Neutrophil (primary cell): ENCODE data around the gene TRPT1.
A peak's percentile ranks its signal among the peaks of the same experiment; 100 is the strongest.

Experiments used
- H3K27ac ChIP-seq: fragments of 200-600 bp; sonication (generic); 2 replicates; pipeline ENCODE4 v1.5.1; 2016; ENCODE audit warnings: mild to moderate bottlenecking, moderate library complexity
- H3K27me3 ChIP-seq: fragments of 200-600 bp; sonication (generic); 2 replicates; pipeline ENCODE4 v1.6.0; 2016; ENCODE audit warnings: mild to moderate bottlenecking
- H3K36me3 ChIP-seq: fragments of 200-600 bp; sonication (generic); 2 replicates; pipeline ENCODE4 v1.5.1; 2017
- H3K4me1 ChIP-seq, 2 experiments: fragments of 200-600 bp in 1 of 2; sonication (generic) in 1 of 2; 1 replicate in 1 of 2; 2 replicates in 1 of 2; pipeline versions ENCODE4 v1.5.1 to v1.6.1; 2013 to 2016; ENCODE audit warnings: low read depth in 1 of 2, low read length in 1 of 2, mild to moderate bottlenecking in 1 of 2, moderate library complexity in 1 of 2; ENCODE audit not compliant: control insufficient read depth in 1 of 2, insufficient read depth in 1 of 2
- H3K4me3 ChIP-seq, 2 experiments: fragments of 200-600 bp in 1 of 2; sonication (generic) in 1 of 2; 1 replicate in 1 of 2; 2 replicates in 1 of 2; pipeline ENCODE4 v1.5.1; 2013 to 2016; ENCODE audit warnings: low read depth in 1 of 2, low read length in 1 of 2, mild to moderate bottlenecking in 1 of 2, moderate library complexity in 1 of 2
- H3K9me3 ChIP-seq: fragments of 200-600 bp; sonication (generic); 2 replicates; pipeline ENCODE4 v1.5.1; 2016
- TF ChIP-seq, protein P1 (sequence below): fragments of 200-600 bp; sonication (generic); IDR thresholded peaks from 2 replicates; pipeline ENCODE4 v1.5.1; 2016; ENCODE audit warnings: antibody characterized with exemption

TRPT1 gene

DNA sequence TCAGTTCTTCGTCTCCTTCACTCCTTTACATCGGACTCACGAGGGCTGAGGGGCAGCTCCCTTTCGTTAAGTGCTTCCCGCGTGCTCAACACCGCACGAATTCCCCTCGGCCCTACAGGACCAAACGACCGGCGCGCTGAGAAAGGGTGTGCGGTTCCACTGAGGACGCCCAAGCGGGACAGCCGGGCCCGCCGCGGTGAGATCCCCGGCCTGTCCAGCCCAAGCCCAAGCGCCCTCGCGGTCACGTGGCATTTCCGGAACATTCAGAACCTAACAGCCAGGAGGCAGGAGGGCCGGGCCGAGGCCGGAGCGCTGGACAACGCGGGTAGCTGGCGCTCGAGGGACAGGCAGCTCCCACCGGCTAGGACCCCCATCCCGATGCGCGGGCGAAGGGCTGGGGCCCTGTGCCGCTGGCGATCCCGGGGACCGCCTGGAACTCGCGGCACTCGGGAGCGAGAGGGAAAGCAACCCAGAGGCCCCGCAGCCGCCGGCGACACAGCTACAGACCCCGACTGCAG lies 40.8 kb downstream of the TRPT1 start:
- H3K4me1 ChIP-seq = peaks cover 9 to 12% of the 10 kb centered on the region in 2 experiments

DNA sequence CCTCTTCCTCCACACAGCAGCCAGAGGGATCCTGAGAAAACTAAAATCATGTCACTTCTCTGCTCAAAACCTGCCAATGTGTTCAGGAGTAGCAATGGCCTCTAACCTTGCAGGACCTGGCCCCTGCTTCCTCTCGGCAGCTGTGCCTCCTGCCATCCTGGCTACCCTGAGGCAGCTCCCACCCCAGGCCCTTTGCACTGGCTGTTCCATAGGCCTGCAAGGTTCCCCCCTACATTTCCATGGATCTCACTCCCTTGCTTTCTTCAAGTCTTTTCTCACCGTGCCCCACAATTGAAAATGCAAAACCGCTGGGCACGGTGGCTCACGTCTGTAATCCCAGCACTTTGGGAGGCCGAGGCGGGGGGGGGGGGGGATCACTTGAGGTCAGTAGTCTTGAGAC lies 42.1 kb downstream of the TRPT1 start:
- H3K27ac ChIP-seq = no peak overlapping the region
- TF ChIP-seq, protein P1, sequence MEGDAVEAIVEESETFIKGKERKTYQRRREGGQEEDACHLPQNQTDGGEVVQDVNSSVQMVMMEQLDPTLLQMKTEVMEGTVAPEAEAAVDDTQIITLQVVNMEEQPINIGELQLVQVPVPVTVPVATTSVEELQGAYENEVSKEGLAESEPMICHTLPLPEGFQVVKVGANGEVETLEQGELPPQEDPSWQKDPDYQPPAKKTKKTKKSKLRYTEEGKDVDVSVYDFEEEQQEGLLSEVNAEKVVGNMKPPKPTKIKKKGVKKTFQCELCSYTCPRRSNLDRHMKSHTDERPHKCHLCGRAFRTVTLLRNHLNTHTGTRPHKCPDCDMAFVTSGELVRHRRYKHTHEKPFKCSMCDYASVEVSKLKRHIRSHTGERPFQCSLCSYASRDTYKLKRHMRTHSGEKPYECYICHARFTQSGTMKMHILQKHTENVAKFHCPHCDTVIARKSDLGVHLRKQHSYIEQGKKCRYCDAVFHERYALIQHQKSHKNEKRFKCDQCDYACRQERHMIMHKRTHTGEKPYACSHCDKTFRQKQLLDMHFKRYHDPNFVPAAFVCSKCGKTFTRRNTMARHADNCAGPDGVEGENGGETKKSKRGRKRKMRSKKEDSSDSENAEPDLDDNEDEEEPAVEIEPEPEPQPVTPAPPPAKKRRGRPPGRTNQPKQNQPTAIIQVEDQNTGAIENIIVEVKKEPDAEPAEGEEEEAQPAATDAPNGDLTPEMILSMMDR = no peak
- no peak overlapping the region for H3K4me3 ChIP-seq
- peaks cover 9 to 12% of the 10 kb centered on the region in 2 experiments for H3K4me1 ChIP-seq
- no peaks in the 10 kb centered on the region for H3K36me3 ChIP-seq
- H3K9me3 ChIP-seq = no peaks in the 10 kb centered on the region
- H3K27me3 ChIP-seq = no peaks in the 10 kb centered on the region

More for the DNA sequence above, 40.8 kb downstream of the TRPT1 start:
- H3K27me3 ChIP-seq = no peaks in the 10 kb centered on the region
- H3K36me3 ChIP-seq = no peaks in the 10 kb centered on the region
- H3K27ac ChIP-seq = no peak overlapping the region
- H3K4me3 ChIP-seq = peak overlapping the region in 1 of 2 experiments; percentile 100
- H3K9me3 ChIP-seq = no peaks in the 10 kb centered on the region
- TF ChIP-seq, protein P1 = no peak

DNA sequence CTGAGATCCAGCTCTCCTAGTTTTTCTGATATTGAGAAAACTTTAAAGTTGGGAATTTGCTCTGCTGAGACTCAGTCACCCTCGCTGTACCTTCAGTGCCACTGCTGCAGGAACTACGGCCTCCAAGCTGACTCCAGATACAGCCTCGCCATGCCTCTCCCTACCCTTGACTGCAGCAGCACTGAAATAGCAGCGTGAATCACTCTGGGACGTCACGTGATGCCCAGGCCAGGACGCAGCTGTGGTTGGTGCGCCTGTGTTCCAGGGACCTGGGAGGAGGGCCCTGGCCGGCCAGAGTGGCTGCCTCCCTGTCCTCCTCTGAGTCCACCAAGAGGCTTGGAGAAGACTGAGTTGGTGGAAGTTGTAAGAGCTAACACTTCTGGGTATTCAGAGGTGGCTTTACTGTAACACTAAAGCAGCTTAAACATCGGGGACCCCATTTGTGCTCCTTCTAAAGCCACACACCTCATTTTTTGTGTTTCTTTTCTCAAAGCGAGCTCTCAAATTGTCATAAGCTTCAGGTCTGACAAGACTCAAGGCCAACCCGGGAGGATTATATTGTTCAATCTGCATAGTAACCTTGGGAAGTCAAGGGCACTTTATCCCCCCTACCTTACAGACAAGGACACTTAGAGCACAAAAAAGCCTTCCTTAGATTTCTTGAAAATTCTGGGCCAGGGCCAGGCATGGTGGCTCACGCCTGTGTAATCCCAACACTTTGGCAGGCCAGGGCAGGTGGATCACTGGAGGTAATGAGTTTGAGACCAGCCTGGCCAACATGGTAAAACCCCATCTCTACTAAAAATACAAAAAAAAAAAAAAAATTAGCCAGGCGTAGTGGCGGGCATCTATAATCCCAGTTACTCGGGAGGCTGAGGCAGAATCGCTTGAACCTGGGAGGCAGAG lies 44.2 kb downstream of the TRPT1 start:
- Histone ChIP-seq H3K27ac (no peak overlapping the region), H3K4me1 (peaks cover 9 to 12% of the 10 kb centered on the region in 2 experiments), H3K27me3 (no peaks in the 10 kb centered on the region), H3K36me3 (no peaks in the 10 kb centered on the region), H3K4me3 (no peak overlapping the region), H3K9me3 (no peaks in the 10 kb centered on the region)
- TF ChIP-seq, protein P1 = no peak

DNA sequence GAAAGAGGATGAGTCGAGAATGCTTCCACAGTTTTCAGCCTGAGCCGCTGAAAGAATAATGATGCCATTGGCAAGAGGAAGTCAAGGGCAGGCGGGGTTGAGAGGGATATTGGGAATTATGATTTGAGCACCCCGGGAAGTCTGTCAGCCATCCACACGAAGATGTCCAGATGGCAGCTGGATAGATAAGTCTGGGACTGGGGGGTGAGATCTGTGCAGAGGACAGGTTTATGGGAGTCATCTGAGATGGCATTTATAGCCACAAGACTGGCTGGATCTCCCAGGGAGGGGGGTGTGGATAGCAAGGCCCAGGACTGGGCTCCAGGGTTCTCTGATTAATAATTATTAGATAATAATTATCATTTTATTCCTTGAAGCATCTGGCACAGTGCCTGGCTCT lies 45.1 kb downstream of the TRPT1 start:
- Histone ChIP-seq H3K9me3 (no peaks in the 10 kb centered on the region), H3K4me1 (peaks cover 9 to 12% of the 10 kb centered on the region in 2 experiments), H3K4me3 (no peak overlapping the region), H3K36me3 (no peaks in the 10 kb centered on the region), H3K27ac (no peak overlapping the region), H3K27me3 (no peaks in the 10 kb centered on the region)
- TF ChIP-seq, protein P1 = no peak

DNA sequence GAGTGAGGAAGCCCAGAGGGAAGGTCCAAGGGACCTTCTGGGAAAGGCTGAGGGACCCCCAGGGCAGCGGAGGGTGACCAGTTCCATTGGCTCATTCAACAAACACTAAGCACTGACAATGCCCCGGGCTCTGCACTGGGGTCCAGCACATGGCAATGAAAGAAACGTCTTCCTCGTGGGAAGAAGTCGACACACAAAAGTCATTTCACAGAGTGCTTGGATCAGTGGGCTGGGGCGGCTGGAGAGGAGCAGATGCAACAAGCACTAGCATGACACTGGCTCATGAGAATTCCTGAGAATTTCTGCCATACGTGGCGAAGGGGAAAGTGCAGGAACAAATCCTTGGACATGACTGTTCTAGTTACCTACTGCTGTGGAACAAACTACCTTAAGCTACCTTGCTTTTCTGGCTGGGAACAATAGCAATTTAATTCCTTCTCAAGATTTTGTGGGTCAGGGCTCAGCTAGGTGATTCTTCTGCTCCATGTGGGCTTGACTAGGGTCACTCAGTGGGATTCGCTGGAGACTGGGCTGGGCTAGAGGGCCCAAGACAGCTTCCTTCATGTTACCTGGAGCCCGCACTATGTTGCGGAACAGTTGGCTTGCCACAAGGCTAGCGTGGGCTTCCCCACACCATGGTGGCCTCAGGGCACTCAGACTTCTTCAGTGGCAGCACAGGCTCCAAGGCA lies 46.9 kb downstream of the TRPT1 start:
- no peak overlapping the region for H3K27ac ChIP-seq
- TF ChIP-seq, protein P1 = no peak
- H3K9me3 ChIP-seq = no peaks in the 10 kb centered on the region
- no peaks in the 10 kb centered on the region for H3K36me3 ChIP-seq
- H3K4me1 ChIP-seq = no peaks in the 10 kb centered on the region
- H3K27me3 ChIP-seq = no peaks in the 10 kb centered on the region
- H3K4me3 ChIP-seq = no peak overlapping the region
